HG03575 (cell line): ENCODE measurements around the gene POU3F1.

Source experiments
- ATAC-seq: cut with Tn5 transposase; IDR thresholded peaks from one replicate; pipeline ENCODE4 v1.9.1; 2021; ENCODE audit not compliant: unreplicated experiment, insufficient number of reproducible peaks, low FRiP score; ENCODE audit errors: extremely low read depth

POU3F1 gene

DNA sequence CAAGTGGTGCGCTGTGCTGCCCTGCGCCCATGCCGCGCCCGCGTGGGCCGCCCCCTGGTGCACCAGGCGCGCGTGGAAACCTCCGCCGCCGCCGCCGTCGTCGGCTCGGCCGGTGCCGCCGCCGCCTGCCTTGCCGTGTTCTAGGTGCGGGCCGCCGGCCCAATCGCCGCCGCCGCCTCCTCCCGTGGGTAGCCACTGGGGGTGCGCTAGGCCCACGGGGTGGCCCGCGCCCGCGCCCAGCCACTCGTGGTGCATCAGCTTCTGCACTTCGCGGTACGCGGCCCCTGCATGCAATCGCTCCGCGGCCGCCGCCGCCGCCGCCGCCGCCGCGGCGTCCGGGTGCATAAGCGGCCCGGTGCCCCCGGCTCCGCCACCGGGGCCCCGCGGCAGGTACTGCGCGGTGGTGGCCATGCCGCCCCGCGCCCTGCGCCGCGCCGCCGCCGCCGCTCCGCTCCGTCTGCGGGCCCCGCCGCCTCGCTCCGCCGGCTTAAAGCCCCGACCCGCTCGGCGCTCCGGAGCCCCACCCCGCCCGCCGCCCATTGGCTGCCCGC lies at the start of gene POU3F1:
Gene POU3F1, minus strand, starts transcription at position 461 of the 551 bp plus-strand sequence. Its CDS starts 50 bp downstream, at position 411.
- no peak for ATAC-seq

DNA sequence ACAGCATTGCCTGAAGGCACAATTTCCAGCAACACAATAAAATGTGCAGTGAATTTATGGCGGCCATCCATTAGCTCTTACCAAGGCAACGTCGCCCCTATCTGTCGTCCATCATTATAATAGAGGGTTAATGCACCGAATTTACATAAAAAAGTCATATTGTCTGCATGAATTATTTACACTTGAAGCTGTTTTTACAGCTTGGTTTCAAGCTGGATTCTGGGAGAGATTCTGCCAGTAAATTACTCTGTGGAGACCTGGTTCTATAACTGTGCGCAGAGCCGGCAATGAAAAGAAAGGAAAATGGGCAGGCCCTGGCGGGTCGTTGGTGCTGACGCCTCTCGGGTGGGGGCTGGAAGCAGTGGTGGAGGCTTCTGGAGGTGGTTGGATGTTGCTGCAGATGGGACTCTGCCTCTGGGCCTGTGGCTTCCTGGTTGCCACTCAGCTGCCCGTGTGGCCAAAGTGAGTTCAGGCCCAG lies 48.9 kb upstream of the POU3F1 start:
- ATAC-seq = no peak

DNA sequence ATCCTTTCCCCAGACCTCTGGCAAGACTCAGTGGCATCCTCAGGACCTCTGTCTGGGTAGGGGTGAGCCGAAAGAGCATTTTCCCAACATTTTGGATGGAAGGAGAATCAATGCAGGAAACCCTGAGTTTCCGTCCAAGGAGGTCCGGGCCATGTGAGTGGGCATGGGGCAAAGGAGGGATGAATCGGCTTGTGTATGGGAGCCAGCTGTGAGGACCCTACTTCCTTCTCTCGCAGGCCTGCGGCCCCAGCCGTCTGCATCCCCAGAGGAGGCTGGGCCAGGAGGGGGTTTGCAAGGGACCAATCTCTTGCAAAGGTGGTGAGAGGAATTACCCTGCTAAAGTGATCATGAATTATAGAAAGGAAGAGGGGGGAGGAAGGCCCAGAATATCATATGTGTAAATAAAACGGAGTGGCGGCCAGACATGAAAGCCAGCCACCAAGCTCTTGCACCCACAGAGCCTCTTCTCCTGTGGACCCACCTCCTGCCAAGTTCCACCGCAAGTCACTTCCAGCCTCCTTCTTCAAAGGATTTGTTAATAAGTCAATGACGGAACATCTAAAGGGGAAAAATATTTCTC lies 48.2 kb upstream of the POU3F1 start:
- no peak for ATAC-seq

DNA sequence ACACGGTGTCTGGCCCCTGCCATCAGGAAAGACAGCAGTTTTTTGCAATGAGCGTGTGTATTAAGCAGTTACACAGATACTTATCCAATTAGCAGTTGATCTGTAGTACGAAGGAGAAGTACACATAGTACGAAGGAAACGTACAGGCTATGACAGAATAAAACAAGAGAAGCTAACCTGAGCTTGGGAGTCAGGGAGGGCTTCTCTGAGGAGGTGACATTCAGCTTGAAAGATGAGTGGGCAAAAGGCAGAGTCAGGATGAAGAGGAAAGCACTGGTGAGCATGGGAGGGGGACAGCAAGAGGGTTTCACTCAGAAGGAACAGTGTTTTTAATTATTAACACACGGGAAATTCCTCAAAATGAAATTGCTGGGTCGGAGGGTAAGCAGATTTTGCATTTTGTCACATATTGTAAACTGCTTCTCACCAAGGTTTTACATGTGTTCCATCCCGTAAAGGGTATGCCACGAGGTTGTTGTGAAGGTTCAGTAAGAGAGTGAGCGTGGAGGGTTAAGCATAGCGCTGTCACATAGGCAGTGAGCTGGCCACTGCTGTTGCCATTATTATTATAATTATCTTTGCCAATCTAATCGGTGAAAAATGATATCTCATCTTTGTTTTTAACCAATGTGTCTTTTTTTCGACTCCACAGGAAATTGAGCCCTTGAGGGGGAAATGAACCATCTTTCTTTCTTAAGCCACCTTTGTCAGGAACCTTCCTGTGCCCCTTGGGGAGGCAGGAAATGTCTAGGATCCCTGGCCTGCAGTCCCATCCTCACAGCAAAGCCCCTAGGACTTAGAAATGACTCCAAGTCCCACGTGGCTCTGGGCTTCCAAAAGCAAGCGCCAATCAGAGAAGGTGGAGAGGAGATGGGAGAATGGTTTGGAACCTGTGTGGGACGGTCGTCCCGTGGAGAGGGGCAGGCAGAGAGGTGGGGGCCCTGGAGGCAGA lies 47.3 kb upstream of the POU3F1 start:
- no peak for ATAC-seq

DNA sequence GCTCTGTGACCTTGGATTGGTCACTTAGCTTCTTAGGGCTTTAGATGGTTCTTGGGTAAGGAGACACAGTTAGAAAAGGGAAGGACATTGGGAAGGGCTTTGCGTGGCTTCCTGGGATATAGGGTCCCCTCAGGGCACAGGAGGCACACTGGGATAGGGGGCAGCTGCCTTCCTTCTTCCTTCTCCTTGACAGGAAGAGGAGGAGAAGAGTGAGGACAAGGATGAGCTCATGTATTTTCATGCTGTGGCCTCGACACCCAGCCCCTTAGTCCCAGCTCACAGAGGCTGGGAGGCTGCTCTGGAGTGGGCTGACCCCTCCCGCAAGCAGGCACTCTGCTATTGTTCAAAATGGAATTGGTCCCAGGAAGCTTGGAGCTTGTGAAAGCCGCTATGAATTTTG lies 45.7 kb upstream of the POU3F1 start:
- no peak for ATAC-seq

DNA sequence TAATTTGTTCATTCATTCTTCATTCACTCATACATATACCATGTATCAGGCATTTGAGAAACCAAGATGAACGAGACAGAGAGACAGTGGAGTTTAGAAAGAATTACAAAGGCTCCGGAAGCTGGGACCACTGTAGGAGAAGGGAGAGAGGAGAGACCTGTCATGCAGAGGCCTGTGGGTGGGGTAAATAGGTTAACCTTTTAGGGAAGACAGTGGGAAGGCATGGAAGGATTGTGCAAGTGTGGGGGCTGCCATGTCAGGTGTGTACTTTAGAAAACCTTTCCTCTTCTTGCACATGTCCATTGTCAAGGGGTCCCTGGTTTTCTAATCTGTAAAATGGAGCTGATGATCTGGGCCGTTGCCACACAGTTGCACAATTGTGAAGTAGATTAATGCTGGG lies 44.2 kb upstream of the POU3F1 start:
- ATAC-seq = no peak

DNA sequence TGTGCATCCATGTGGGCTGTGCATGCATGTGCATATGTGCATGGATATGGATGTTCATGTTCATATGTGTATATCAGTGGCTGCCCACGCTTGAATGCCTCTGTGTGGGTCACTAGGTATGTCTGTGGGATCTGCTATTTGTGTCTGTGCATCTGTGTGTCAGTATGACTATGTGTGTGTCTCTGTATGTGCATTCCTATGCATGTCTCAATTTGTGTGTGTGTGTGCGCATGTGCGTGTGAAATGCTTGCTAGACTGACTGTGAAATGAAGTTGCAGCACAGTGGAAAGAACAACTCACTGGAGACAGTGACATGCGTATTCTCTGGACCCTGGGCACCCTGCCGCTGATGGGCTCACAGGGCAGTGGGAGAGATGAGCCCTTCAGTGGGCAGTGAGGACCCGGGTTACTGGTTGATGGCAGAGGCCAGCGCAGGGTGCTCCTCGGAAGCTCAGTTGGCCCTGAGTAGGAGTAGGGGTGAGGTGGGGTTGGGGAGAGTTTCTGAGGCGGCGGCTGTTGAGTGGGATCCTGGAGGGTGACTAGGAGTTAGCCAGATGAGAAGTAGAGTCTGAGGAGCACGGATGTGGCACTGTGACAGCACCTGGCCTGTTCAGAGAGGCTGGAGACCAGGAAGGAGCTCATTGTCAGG lies 43.2 kb upstream of the POU3F1 start:
- ATAC-seq = no peak

DNA sequence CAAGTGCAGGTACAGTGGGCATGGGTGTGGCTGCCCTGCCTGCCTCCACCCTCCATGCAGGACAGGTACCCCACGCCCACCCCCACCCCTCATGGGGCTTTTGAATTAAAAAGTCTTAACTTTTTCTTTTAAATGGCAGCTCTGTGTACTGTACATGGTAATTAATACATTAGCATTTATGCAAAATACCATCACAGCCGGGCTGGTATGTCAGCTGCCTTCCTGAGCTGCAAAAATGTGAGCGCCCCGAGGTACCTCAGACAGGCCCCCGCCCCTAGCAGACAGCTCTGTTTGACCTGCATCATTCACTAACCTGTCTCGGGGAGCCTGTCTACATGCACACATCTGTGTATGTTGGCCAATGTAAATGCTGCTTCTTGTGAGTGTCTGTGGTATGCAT lies 42.2 kb upstream of the POU3F1 start:
- no peak for ATAC-seq

DNA sequence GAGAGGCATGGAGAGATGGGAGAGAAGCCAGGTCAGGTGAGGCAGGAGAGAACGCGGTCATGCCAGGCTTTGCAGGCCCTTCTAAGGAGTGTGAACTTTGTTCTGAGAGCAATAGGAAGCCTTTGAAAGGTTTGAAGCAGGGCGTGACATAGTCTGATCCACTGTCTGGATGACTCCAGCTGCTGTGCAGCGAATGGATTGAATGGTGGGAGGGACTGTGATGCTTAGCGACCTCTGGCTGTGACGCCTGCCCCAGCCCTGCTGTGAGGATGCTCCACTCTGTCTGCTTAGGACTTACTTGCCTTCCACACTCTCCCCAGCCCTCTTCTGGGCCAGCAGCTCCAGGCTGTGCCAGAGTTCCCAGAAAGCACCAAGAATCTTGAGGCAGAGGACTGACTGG lies 41.8 kb upstream of the POU3F1 start:
- no peak for ATAC-seq

DNA sequence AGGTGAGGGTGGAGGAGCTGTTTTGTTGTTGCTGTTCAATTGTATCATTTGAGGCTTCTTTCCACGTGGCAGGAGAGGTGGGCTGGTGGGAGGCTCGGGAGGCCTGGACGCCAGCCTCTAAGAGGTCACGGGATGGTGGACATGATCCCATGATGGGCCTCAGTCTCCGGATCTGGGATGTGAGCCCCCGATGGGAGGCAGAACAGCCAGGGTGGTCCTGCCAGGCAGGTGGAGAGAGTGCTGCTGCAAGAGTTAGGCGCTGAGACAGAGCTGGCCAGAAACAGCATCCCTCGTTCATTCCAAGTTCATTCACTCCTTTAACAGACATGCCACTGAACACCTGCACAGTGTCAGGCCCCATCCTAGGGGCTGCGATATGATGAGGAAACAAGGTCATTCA lies 41.1 kb upstream of the POU3F1 start:
- ATAC-seq = no peak

DNA sequence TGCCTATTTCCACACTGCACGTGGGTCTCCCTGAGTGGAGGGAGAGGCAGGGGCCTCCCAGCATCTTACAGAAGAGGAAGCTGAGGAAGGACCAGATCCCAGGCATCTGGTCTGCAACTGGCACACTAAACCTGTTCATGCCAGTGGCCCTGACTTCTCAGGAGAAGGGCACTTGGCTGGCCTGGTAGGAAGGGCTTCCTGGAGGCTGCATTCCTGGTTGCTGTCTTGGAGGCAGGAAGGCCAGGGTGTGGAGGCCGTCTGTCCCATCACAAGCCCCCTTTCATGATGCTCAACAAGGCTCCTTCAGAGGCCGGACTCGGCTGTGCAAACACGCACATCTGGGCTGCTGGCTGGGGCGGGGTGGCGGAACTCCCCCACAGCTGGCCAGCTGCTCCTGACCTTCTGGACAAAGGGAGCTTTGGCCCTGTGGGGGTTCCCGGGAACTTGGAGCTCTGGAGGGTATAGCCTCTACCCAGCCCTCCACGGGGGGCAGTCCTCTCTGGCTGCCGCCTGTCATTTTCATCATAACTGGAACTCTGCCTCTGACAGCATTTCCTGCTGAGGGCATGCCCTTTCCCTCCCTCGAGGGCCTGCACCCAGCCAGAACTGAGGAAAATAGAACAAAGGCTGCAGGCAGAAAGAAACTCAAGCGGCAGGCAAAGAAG lies 39.2 kb upstream of the POU3F1 start:
- ATAC-seq = no peak

DNA sequence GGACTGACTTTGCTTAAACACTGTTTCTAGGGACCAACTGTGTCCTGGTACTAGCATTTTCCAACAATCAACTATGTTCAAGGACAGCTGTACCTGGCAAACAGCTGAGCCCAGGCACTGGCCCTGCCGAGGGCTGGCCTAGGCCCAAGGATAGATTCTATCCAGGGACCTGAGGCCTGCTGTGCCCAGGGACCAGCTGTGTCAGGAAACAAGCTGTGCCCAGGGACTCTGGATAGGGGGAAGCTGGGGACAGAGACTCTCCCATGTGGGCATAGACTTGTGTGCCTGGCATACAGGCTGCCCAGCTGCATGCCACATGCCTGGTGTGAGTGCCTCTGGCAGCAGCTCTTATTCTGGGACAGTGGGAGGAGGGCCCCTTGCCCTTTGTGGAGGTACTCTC lies 38.1 kb upstream of the POU3F1 start:
- no peak for ATAC-seq

DNA sequence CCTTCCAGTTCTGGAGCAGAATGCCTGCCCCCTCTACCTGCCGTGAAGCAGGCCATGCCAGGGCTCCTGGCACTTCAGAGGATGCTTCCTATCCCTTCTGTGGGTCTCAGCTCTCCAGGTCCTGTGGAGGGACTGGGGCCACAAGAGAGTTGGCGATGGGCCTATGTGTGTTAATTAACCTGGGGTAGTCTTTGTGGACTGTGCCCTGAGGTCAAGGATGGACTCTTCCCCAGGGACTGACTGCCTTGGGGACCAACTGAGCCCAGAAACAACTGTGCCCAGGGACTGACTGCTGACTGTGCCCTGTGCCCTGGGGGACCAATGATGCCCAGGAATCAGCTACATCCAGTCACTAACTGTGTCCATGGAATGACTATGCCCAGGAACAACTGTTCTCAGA lies 37.5 kb upstream of the POU3F1 start:
- ATAC-seq = no peak

DNA sequence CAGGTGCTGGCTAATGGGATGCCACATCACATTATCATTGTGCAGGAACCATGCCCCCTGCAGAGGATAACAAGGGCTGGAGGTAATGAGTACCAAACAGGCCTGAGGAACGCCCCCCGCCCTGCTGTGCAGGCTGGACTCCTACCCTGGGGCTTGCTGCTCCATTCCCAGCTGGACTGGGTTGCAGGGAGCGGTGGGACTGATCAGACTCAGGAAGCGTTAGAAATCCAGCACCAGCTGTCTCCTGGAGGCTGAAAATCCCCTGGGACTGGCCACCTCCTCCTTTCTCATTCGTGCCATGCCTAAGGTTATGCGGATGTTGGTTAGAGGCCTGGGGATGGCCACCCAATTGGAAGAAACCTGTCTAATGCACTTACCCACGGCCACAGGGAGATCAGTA lies 36.9 kb upstream of the POU3F1 start:
- no peak for ATAC-seq

DNA sequence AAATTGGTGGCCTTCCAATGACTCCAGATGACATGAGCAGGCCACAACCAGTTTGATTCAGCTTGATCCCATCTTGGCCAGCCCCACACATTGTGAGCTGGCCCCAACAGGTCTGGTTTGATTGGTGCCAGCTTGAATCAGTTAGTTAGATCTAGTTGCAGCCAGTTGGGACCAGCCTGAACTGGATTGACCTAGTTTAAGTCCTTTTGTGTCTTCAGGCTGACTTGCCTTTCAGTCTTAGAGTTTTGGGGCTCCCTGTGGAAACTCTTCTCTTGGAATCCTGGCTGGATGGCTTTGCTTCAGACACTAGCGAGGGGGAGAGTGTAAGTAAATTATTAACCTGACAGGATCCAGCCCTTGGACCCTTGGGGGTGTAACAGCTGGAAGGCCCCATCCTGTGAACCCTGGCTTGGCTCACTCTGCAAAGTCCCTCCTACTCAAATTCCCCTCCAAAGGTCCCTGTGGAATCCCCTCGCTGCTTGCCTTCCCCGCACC lies 36.2 kb upstream of the POU3F1 start:
- ATAC-seq = no peak

DNA sequence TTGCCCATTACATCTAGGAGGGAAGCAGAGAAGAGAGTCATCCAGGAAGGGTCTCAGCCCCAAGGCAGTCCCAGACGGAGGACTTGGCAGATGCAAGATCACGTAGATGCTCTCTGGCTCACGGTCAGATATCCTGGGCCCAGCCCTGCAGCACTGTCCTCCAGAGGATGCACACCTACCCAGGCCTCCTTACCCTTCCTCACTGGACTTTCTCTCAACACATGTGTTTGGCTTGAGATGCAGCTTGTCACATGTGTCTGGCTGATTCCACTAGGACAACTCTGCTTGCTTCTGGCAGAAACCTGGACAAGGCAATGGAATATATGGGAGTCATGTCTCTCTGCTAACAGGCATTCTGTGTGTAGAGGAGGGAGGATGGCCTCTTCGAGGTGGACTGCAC lies 32.4 kb upstream of the POU3F1 start:
- ATAC-seq = no peak

DNA sequence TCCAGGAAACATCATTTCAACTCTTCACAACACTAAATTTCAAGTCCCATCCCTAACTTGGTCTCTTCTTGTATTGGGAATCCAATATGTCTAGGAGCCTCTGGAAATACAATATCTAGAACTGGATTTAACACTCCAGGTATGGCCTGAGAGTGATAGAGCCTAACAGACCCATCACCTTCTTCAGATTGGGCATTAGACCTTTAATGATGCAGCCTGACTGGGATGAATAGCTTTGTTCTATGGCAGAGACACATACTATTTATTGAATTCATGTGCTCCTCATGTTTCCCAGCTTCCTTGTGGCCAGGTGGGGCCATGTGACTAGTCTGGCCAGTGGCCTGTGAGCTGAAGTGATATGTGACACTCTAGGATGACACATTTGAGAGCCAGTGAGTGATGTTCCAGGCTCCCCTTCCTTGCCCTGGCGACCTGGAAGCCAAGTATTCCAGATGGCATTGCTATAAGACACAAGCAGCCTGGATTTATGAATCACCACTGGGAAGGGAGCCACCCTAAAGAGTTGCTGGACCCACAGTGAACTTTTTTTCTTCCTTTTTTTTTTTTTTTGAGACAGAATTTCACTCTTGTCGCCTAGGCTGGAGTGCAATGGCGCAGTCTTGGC lies 31.0 kb upstream of the POU3F1 start:
- ATAC-seq = no peak

DNA sequence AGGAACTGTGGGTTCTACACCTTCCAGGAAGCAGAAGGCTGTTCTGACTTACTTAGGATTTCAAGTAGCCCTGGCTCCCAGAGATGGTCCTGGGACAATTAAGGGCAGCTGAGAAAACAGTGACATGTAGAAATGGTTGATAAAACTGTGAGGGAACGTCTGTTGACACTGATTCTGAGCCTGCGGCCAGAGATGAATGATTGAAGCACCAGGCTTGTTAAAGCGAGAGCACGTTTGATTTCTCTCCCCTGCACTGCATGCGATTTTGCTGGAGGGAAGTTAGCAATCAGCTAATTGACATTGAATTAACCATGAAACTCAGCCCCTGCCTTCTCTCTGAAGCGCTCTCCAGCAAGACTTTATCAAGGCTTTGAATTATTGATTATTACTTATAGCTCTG lies 29.9 kb upstream of the POU3F1 start:
- ATAC-seq = no peak

DNA sequence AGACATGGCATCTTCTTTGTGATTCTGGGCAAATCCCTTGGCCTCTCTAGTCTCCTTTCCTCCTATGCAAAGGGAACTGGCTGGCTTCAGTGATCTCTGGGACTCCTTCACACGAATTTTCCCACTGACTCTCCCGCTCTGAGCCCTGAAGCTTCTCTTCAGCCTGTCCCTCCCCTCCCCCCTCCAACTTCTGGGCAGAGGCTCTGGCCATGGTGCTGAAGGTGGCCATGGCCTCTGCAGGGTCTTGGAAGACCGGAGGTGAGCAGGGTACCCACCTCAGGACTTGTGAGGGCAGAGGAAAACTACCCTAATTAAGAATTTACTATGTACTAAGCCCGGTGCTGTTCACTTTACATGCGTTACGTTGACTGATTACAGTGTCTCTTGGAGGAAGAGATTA lies 29.4 kb upstream of the POU3F1 start:
- no peak for ATAC-seq
